Activated CD4-positive, alpha-beta T cell treated with anti-CD3 and anti-CD28 coated beads, Interleukin-2, amount 10 ng/mL, durations not matched to agents 7 days and 5 days (primary cell): Measurements from ENCODE around the gene BEST4. TPM values are rescaled to one million over a fixed set of nuclear protein-coding genes. Genes with fewer than 3 reads are reported as not detected.
"Not testable (repeated sequence)": the region's sequence is repeated elsewhere in the genome, so short reads cannot be mapped to it uniquely, and the experiment has no call there.

Source experiments
- CTCF ChIA-PET: fragments of 350-600 bp; sonication (Branson Sonifier 250); formaldehyde crosslinking; loops from one replicate; lab custom pipeline; 2021; ENCODE audit warnings: antibody characterized with exemption; lab: Charles Lee
- POLR2A ChIA-PET: fragments of 350-600 bp; sonication (Branson Sonifier 250); formaldehyde crosslinking; loops from one replicate; lab custom pipeline; 2021; ENCODE audit warnings: antibody characterized with exemption; lab: Charles Lee
- DNase-seq: peaks from one replicate; pipeline ENCODE4 v3.0.0-alpha.2; 2020
- H3K27ac Mint-ChIP-seq: one replicate; pipeline ENCODE4 v1.8.0; 2021; ENCODE audit warnings: mild to moderate bottlenecking, moderate library complexity, mixed read lengths
- H3K27me3 Mint-ChIP-seq: one replicate; pipeline ENCODE4 v1.8.0; 2021; ENCODE audit warnings: mixed read lengths
- H3K36me3 Mint-ChIP-seq: one replicate; pipeline ENCODE4 v1.8.0; 2021; ENCODE audit warnings: low read depth, mixed read lengths
- H3K4me1 Mint-ChIP-seq: one replicate; pipeline ENCODE4 v1.8.0; 2021; ENCODE audit warnings: mixed read lengths
- H3K4me3 Mint-ChIP-seq: one replicate; pipeline ENCODE4 v1.8.0; 2021; ENCODE audit warnings: mild to moderate bottlenecking, moderate library complexity, mixed read lengths
- H3K9me3 Mint-ChIP-seq: one replicate; pipeline ENCODE4 v1.8.0; 2021; ENCODE audit warnings: mixed read lengths
- total RNA-seq, 2 experiments: library from RNA; stranded (reverse); gene quantifications; one replicate each; pipeline ENCODE4 v1.2.3, GENCODE V29; 2021

The BEST4 gene
- total RNA-seq, 2 experiments from 2014 or later, result 0.42 to 0.55 TPM

DNA sequence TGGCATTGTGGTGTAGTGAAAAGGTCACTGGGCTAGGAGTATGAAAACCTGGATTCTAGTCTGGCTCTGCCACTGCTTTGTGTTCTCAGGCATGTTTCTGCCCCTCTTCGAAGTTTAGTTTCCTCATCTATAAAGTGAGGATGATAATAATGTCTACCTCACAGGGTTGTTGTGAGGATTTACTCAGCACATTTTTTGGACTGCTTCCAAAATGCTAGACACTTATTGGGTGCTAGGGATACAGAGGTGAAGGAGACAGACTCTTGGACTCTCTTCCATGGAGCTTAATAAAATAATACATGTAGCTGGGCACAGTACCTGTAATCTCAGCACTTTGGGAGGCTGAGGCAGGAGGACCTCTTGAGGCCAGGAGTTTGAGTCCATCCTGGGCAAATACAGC, 44.8 kb downstream of the BEST4 start:
- Mint-ChIP-seq H3K9me3 (no peaks in the 10 kb centered on the region), H3K27ac (peak overlapping the region; percentile 31), H3K4me3 (no peak overlapping the region), H3K27me3 (no peaks in the 10 kb centered on the region), H3K36me3 (peaks cover 52% of the 10 kb centered on the region), H3K4me1 (peaks cover 57% of the 10 kb centered on the region)
- CTCF ChIA-PET, result interaction anchor here (0.6 to 4.0 kb wide), 11 partner anchors 8 to 308 kb away, joined by 3 to 21 read pairs (median 3); partner anchors contain the start of gene RNU5D-1
- no peak for DNase-seq
- POLR2A ChIA-PET, result interaction anchor here (1.4 kb wide), 1 partner anchor 22 kb away, joined by 8 read pairs; no protein-coding TSS in a partner anchor

DNA sequence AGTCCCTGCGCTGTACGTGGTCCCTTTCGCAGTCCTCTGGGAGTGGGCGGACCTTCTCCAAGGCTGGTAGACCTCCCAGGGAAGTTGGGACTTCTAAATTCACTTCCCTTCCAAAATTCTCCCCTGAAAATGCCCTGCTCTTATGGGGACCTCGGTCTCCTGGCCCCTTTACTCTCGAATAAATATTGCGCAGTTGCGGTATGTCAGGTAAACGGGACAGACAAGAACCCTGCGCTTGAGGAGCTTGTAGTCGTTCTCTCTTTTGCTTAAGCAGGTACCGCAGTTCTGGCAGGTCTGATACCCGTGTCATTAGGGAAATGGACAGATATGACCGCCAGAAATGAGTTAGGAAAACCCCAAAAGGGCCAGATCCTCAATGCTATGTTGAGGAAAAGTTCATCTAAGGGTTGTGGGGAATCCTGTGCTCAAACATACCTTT, 47.8 kb downstream of the BEST4 start:
- ChIA-PET CTCF (interaction anchor here (1.6 to 1.9 kb wide), 2 partner anchors 9 to 35 kb away, joined by 5 to 12 read pairs; partner anchors contain the start of genes RNU5D-1 and RPS8), POLR2A (interaction anchor here (0.6 to 1.1 kb wide), 4 partner anchors 19 to 1854 kb away, joined by 3 to 6 read pairs (median 4); no protein-coding TSS in a partner anchor)
- Mint-ChIP-seq H3K27ac (peak overlapping the region; percentile 92), H3K36me3 (peaks cover 32% of the 10 kb centered on the region), H3K27me3 (no peaks in the 10 kb centered on the region), H3K4me3 (peak overlapping the region; percentile 93), H3K4me1 (peaks cover 43% of the 10 kb centered on the region), H3K9me3 (no peaks in the 10 kb centered on the region)
- no peak for DNase-seq

DNA sequence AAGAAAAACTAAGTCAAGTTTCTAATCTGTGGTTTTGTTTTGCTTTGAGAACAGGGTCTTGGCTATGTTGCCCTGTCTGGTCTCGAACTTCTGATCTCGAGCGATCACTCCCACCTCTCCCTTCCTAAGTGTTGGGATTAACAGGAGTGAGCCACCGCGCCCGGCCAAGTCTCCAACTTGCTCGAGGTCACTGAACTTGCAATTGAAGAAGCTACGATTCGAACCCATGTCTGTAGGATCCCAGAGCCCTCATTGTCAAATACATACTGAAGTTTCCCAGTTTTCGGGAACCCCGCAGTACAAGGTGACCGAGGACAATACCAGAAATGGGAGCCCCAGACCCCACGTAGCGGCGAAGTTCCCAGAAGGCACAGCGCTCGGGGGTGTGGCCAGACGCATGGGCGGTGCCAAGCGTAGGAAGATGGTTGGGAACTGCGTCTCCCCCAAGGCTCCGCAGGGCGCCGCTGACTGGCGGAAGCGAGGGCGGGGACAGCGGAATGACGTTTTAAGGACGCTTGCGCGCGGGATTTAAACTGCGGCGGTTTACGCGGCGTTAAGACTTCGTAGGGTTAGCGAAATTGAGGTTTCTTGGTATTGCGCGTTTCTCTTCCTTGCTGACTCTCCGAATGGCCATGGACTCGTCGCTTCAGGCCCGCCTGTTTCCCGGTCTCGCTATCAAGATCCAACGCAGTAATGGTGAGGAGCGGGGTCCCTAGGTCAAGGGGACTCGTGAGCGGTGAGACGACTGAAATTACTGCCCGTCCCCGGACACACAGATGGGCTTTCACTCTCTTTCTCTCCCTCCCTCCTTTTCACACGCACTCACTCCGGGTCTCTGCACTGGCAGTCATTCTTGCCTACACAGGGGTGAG, 48.4 kb downstream of the BEST4 start, which contains the start of gene KIF2C:
KIF2C (plus strand) TSS at position 531 of the 872 bp plus-strand sequence; CDS start at position 627, 96 bp downstream.
- Mint-ChIP-seq H3K36me3 (peaks cover 30% of the 10 kb centered on the region), H3K4me1 (peaks cover 40% of the 10 kb centered on the region), H3K9me3 (no peaks in the 10 kb centered on the region), H3K4me3 (peak within 1 kb of the TSS; percentile 93), H3K27ac (peak within 1 kb of the TSS; percentile 92), H3K27me3 (no peaks in the 10 kb centered on the region)
- ChIA-PET POLR2A (interaction anchor here (1.0 to 1.1 kb wide), 2 partner anchors 18 to 20 kb away, joined by 3 to 4 read pairs; no protein-coding TSS in a partner anchor), CTCF (interaction anchor here (1.6 to 1.9 kb wide), 2 partner anchors 8 to 36 kb away, joined by 5 to 12 read pairs; partner anchors contain the start of genes RNU5D-1 and RPS8)
- DNase-seq, result peak; percentile 97

DNA sequence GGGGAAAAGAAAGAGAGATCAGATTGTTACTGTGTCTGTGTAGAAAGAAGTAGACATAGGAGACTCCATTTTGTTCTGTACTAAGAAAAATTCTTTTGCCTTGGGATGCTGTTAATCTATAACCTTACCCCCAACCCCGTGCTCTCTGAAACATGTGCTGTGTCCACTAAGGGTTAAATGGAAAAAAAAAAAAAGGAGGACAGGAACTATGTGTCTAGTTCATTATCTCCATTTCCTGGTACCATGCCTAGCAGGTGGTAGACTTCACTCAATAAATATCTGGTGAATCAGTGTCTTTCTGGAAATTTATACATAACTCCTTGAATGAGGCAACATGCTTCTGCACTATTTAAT, 49.0 kb downstream of the BEST4 start:
- DNase-seq, H3K27me3 Mint-ChIP-seq, POLR2A ChIA-PET, H3K9me3 Mint-ChIP-seq, CTCF ChIA-PET: not testable (repeated sequence)
- H3K36me3 Mint-ChIP-seq, result peaks cover 24% of the 10 kb centered on the region
- H3K4me3 Mint-ChIP-seq, result peak overlapping the region; percentile 93
- peak overlapping the region; percentile 92 for H3K27ac Mint-ChIP-seq
- peaks cover 35% of the 10 kb centered on the region for H3K4me1 Mint-ChIP-seq

DNA sequence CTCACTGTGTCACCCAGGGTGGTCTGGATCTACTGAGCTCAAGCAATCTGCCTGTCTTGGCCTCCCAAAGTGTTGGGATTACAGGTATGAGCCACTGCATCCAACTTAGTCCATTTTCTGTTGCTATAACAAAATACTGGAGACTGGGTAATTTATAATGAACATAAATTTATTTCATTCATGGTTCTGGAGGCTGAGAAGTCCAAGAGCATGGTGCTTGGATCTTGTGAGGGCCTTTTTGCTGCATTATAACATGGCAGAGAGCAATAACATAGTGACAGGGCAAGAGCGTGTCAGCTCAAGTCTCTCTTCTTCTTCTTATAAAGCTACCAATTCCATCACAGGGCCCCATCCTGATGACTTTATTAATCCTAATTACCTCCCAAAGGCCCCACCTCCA, 52.0 kb downstream of the BEST4 start:
- Mint-ChIP-seq H3K27me3 (no peaks in the 10 kb centered on the region), H3K4me3 (no peak overlapping the region), H3K9me3 (no peaks in the 10 kb centered on the region), H3K36me3 (peaks cover 10% of the 10 kb centered on the region), H3K27ac (no peak overlapping the region), H3K4me1 (peaks cover 33% of the 10 kb centered on the region)
- DNase-seq, result no peak
- ChIA-PET CTCF (interaction anchor here (0.6 to 4.4 kb wide), 4 partner anchors 8 to 64 kb away, joined by 3 to 29 read pairs (median 4); partner anchors contain the start of gene PLK3), POLR2A (no interaction called here)

DNA sequence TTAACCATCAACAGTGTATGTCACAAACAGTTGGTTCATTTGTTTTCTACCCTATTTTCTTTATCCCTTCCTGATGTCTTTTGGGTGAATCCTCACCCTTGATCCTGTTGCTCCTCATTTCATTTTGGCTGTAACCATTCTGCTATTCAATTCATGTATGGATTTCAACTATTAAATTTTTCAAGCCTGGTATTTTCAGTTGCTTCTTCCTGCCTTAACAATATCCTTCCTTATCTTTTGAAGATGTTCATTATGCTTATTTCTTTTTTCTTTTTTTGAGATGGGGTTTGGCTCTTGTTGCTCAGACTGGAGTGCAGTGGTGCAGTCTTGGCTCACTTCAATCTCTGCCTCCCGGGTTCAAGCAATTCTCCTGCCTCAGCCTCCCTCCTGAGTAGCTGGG, 54.2 kb downstream of the BEST4 start:
- no peaks in the 10 kb centered on the region for H3K36me3 Mint-ChIP-seq
- H3K4me1 Mint-ChIP-seq, result peaks cover 34% of the 10 kb centered on the region
- no peaks in the 10 kb centered on the region for H3K9me3 Mint-ChIP-seq
- H3K4me3 Mint-ChIP-seq, result no peak overlapping the region
- ChIA-PET POLR2A (no interaction called here), CTCF (interaction anchor here (1.0 to 4.4 kb wide), 3 partner anchors 11 to 53 kb away, joined by 3 to 29 read pairs (median 3); no protein-coding TSS in a partner anchor)
- H3K27ac Mint-ChIP-seq, result no peak overlapping the region
- H3K27me3 Mint-ChIP-seq, result no peaks in the 10 kb centered on the region
- DNase-seq, result no peak

Other genes with a start within 250 kb of the BEST4 start
- gene TMEM53, start 113.7 kb downstream of the BEST4 start, total RNA-seq, result 1 to 10 TPM; 3.0 to 3.5 TPM
- gene ARMH1, start 113.5 kb downstream of the BEST4 start, total RNA-seq, result 10 to 100 TPM; 47.4 to 50.7 TPM
- not detected for gene RNU5D-1, start 57.0 kb downstream of the BEST4 start, total RNA-seq
- gene KIF2C, start 48.3 kb downstream of the BEST4 start, total RNA-seq, result 100 to 1,000 TPM; 110 to 121 TPM
- 1,000 to 10,000 TPM; 1,879 to 1,968 TPM for gene RPS8, start 12.6 kb downstream of the BEST4 start, total RNA-seq
- 10 to 100 TPM; 54.3 to 57.5 TPM for gene PLK3, start 12.2 kb upstream of the BEST4 start, total RNA-seq
- under 1 TPM; 0.47 to 0.83 TPM for gene DYNLT4, start 19.2 kb upstream of the BEST4 start, total RNA-seq
- gene BTBD19, start 20.4 kb upstream of the BEST4 start, total RNA-seq, result 1 to 10 TPM; 6.0 to 7.7 TPM
- gene PTCH2, start 55.1 kb upstream of the BEST4 start, total RNA-seq, result under 1 TPM; 0.92 to 0.94 TPM
- gene EIF2B3, start 198.4 kb upstream of the BEST4 start, total RNA-seq, result 10 to 100 TPM; 23.5 to 25.4 TPM
- gene HECTD3, start 223.2 kb upstream of the BEST4 start, total RNA-seq, result 10 to 100 TPM; 38.7 to 42.3 TPM
- 10 to 100 TPM; 66.4 to 70.7 TPM for gene UROD, start 224.1 kb upstream of the BEST4 start, total RNA-seq